ENCODE results near the gene CD99. TPM values are rescaled to one million over a fixed set of nuclear protein-coding genes. Genes with fewer than 3 reads are reported as not detected.
"Not testable (repeated sequence)": the region's sequence is repeated elsewhere in the genome, so short reads cannot be mapped to it uniquely, and the experiment has no call there.

CD99 gene
- total RNA-seq, 1 donor from 2014 or later, result 102 TPM

GRCh38 chrX:2767631-2768455 is 76.7 kb downstream of the CD99 start:
- H3K27ac Mint-ChIP-seq, result no peak overlapping the region
- intact Hi-C loops (cut with micrococcal nuclease), result no loop called here
- H3K36me3 Mint-ChIP-seq (ENCODE audit: low read depth), result no peaks in the 10 kb centered on the region
- peaks cover 5% of the 10 kb centered on the region for H3K9me3 Mint-ChIP-seq
- no peak for TF ChIP-seq CTCF (IDR thresholded peaks at IDR 0.05)
- POLR2A ChIA-PET, result no interaction called here
- CTCF ChIA-PET, result no interaction called here
- ATAC-seq (ENCODE audit: low read depth) (no peak), DNase-seq (no peak)
- peaks cover 16% of the 10 kb centered on the region for H3K27me3 Mint-ChIP-seq
- H3K4me3 Mint-ChIP-seq, result no peak overlapping the region
- H3K4me1 Mint-ChIP-seq, result no peaks in the 10 kb centered on the region

- Mint-ChIP-seq H3K36me3 (ENCODE audit: low read depth) (no peaks in the 10 kb centered on the region), H3K4me3 (no peak overlapping the region), H3K27me3 (peaks cover 16% of the 10 kb centered on the region), H3K9me3 (peaks cover 11% of the 10 kb centered on the region), H3K27ac (no peak overlapping the region), H3K4me1 (no peaks in the 10 kb centered on the region)
- TF ChIP-seq CTCF (IDR thresholded peaks at IDR 0.05), result no peak
- no peak for ATAC-seq (ENCODE audit: low read depth)
- intact Hi-C loops (cut with micrococcal nuclease), result no loop called here
- POLR2A ChIA-PET, result no interaction called here
- CTCF ChIA-PET, result no interaction called here
- no peak for DNase-seq
Measured at GRCh38 chrX:2769615-2770014, 78.5 kb downstream of the CD99 start.

GRCh38 chrX:2773166-2774055 is 82.3 kb downstream of the CD99 start:
- Mint-ChIP-seq H3K9me3 (peaks cover 16% of the 10 kb centered on the region), H3K27me3 (peaks cover 16% of the 10 kb centered on the region)
- CTCF ChIA-PET; H3K4me3 Mint-ChIP-seq; H3K27ac Mint-ChIP-seq; H3K36me3 Mint-ChIP-seq (ENCODE audit: low read depth); DNase-seq; H3K4me1 Mint-ChIP-seq; intact Hi-C loops (cut with micrococcal nuclease); POLR2A ChIA-PET; ATAC-seq (ENCODE audit: low read depth): not testable (repeated sequence)

GRCh38 chrX:2774057-2774456 is 83.0 kb downstream of the CD99 start:
- Mint-ChIP-seq H3K4me3 (no peak overlapping the region), H3K36me3 (ENCODE audit: low read depth) (no peaks in the 10 kb centered on the region), H3K4me1 (no peaks in the 10 kb centered on the region), H3K9me3 (peaks cover 16% of the 10 kb centered on the region), H3K27me3 (peaks cover 12% of the 10 kb centered on the region), H3K27ac (no peak overlapping the region)
- no peak for TF ChIP-seq CTCF (IDR thresholded peaks at IDR 0.05)
- POLR2A ChIA-PET, result no interaction called here
- no peak for DNase-seq
- ATAC-seq (ENCODE audit: low read depth), result no peak
- CTCF ChIA-PET, result no interaction called here
- intact Hi-C loops (cut with micrococcal nuclease), result no loop called here

- no peaks in the 10 kb centered on the region for H3K36me3 Mint-ChIP-seq (ENCODE audit: low read depth)
- TF ChIP-seq CTCF (IDR thresholded peaks at IDR 0.05), result no peak
- CTCF ChIA-PET, result no interaction called here
- ATAC-seq (ENCODE audit: low read depth) (no peak), DNase-seq (no peak)
- intact Hi-C loops (cut with micrococcal nuclease), result no loop called here
- no peak overlapping the region for H3K4me3 Mint-ChIP-seq
- H3K27ac Mint-ChIP-seq, result no peak overlapping the region
- H3K27me3 Mint-ChIP-seq, result peaks cover 7% of the 10 kb centered on the region
- H3K4me1 Mint-ChIP-seq, result no peaks in the 10 kb centered on the region
- POLR2A ChIA-PET, result no interaction called here
- H3K9me3 Mint-ChIP-seq, result peaks cover 14% of the 10 kb centered on the region
Measured at GRCh38 chrX:2774776-2775175, 83.7 kb downstream of the CD99 start.

GRCh38 chrX:2780472-2781225 is 89.6 kb downstream of the CD99 start:
- POLR2A ChIA-PET; CTCF ChIA-PET; ATAC-seq (ENCODE audit: low read depth); intact Hi-C loops (cut with micrococcal nuclease); DNase-seq; H3K36me3 Mint-ChIP-seq (ENCODE audit: low read depth); H3K9me3 Mint-ChIP-seq; H3K4me3 Mint-ChIP-seq; H3K27me3 Mint-ChIP-seq; H3K4me1 Mint-ChIP-seq; H3K27ac Mint-ChIP-seq: not testable (repeated sequence)
